Fibroblast of villous mesenchyme (primary cell): Measurements from ENCODE around the gene ASTN2. TPM values are rescaled to one million over a fixed set of nuclear protein-coding genes. Genes with fewer than 3 reads are reported as not detected.

Experiments
- DNase-seq: peaks from one replicate; pipeline ENCODE4 v3.0.0-alpha.2; 2010; ENCODE audit warnings: low read depth
- H3K4me3 ChIP-seq: 2 replicates; pipeline ENCODE4 v1.5.1; 2011; ENCODE audit warnings: low read depth, mild to moderate bottlenecking, low read length
- total RNA-seq: library from RNA; depleted of rRNA; stranded (reverse); fragments of >200 nt; gene quantifications from 2 replicates; pipeline ENCODE4 v1.2.3, GENCODE V29; 2012
- TF ChIP-seq, protein P1 (sequence below): IDR thresholded peaks from 2 replicates; pipeline ENCODE4 v1.5.1; 2012; ENCODE audit warnings: low read depth, mild to moderate bottlenecking, low read length; ENCODE audit not compliant: insufficient read depth

The ASTN2 gene
- total RNA-seq, 1 donor = 5.6 TPM

DNA sequence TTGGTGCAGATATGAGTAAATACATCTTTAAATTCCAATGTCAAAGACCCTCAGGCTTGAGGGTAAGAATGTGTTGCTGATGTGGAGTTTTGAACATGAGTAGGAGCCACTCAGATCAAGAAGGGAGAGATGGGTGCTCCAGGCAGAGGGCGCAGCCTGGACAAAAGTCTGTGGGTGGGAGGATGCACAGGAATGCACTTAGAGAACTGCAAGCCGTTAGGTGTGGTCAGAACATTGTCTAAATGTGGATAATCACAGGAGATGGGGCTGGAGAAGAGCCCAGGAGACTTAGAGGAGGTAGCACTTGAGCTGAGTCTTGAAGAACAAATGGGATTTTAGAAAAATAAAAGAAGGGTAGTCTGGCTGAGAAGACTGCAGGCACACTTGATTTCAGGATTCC is 1005.7 kb downstream of the ASTN2 start:
- DNase-seq = no peak
- TF ChIP-seq, protein P1, sequence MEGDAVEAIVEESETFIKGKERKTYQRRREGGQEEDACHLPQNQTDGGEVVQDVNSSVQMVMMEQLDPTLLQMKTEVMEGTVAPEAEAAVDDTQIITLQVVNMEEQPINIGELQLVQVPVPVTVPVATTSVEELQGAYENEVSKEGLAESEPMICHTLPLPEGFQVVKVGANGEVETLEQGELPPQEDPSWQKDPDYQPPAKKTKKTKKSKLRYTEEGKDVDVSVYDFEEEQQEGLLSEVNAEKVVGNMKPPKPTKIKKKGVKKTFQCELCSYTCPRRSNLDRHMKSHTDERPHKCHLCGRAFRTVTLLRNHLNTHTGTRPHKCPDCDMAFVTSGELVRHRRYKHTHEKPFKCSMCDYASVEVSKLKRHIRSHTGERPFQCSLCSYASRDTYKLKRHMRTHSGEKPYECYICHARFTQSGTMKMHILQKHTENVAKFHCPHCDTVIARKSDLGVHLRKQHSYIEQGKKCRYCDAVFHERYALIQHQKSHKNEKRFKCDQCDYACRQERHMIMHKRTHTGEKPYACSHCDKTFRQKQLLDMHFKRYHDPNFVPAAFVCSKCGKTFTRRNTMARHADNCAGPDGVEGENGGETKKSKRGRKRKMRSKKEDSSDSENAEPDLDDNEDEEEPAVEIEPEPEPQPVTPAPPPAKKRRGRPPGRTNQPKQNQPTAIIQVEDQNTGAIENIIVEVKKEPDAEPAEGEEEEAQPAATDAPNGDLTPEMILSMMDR = no peak
- no peak overlapping the region for H3K4me3 ChIP-seq

- no peak overlapping the region for H3K4me3 ChIP-seq
- TF ChIP-seq, protein P1 = no peak
- DNase-seq = no peak
Measured at GRCh38 chr9:116406469-116406868, 1008.4 kb downstream of the ASTN2 start.

DNA sequence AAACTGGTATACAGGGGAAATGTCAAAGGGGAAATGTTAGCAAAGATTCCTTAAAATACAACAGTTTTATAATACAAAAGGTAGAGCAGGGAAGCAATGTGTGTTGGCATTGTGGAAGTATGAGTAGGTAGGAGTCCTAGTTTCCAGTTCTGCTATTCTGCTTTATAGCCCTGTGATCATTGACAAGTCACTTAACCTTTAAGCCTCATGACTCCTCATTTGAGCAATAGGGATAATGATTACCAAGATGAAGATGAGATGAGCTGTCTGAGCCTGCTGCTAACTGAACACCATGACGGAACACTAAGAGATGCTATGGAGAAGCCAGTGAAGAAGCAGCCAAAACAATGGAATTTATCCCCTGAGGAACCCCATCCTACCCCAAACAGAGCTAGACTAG is 1009.5 kb downstream of the ASTN2 start:
- DNase-seq = no peak
- no peak overlapping the region for H3K4me3 ChIP-seq
- TF ChIP-seq, protein P1 = no peak

GRCh38 chr9:116404228-116404627 is 1010.6 kb downstream of the ASTN2 start:
- H3K4me3 ChIP-seq = no peak overlapping the region
- TF ChIP-seq, protein P1 = no peak
- no peak for DNase-seq

DNA sequence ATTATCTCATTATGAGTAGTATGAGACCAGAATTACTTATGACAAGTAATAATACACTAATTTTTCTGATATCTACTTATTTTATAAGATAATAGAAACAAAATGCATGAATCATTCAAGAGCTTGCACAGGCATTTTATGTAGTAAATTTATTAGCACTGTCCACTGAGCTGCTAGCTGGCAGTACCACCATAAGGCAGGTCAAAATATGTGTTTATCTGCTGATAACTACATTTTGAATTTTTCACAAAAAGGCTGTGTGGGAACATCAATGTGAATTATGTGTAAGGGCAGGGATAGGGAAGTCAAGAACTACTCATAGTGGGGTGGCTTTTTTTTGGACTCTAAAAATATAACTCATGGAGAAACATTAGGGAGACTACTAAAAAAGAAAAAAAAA is 1011.7 kb downstream of the ASTN2 start:
- TF ChIP-seq, protein P1 = no peak
- no peak for DNase-seq
- no peak overlapping the region for H3K4me3 ChIP-seq

GRCh38 chr9:116395699-116396037 is 1019.2 kb downstream of the ASTN2 start:
- TF ChIP-seq, protein P1 = no peak
- DNase-seq = no peak
- no peak overlapping the region for H3K4me3 ChIP-seq

- peak; percentile 24 for DNase-seq
- H3K4me3 ChIP-seq = no peak overlapping the region
- TF ChIP-seq, protein P1 = no peak
Measured at GRCh38 chr9:116394894-116395698, 1019.8 kb downstream of the ASTN2 start.
